Fibroblast of lung (primary cell): Measurements from ENCODE around the gene TICAM2.

ENCODE experiments used
- EZH2 ChIP-seq: IDR thresholded peaks from 2 replicates; pipeline ENCODE4 v1.5.1; 2012; ENCODE audit warnings: low read length, control low read depth, mild to moderate bottlenecking; ENCODE audit errors: missing control alignments
- TF ChIP-seq, protein P1 (sequence below), 2 donors: IDR thresholded peaks in 1 of 2; conservative IDR thresholded peaks in 1 of 2; 1 replicate in 1 of 2; 2 replicates in 1 of 2; pipeline ENCODE4 v1.5.1; 2011 to 2012; ENCODE audit warnings: low read length in 2 of 2, control low read depth in 1 of 2, inconsistent platforms in 1 of 2, low read depth in 1 of 2, mild to moderate bottlenecking in 1 of 2

DNA sequence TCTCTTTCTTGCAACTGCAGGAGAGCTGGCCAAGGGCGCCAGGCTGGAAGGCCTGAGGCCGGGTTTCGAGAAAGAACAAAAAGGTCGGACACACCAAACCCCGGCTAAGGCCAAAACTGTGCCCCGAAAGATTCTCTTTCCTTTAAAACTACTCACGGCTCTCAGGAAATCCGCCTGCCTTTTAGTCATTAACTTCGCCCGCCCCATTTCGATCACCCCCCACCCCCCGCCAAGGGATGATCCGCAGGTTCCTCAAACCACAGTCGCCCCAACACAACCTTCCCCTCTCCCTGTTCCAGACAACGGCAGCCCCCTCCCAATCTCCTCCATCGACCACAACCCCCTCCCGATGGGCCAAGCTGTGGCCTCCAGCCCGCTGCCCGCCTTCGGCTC is 58.2 kb downstream of the TICAM2 start:
- TF ChIP-seq, protein P1, sequence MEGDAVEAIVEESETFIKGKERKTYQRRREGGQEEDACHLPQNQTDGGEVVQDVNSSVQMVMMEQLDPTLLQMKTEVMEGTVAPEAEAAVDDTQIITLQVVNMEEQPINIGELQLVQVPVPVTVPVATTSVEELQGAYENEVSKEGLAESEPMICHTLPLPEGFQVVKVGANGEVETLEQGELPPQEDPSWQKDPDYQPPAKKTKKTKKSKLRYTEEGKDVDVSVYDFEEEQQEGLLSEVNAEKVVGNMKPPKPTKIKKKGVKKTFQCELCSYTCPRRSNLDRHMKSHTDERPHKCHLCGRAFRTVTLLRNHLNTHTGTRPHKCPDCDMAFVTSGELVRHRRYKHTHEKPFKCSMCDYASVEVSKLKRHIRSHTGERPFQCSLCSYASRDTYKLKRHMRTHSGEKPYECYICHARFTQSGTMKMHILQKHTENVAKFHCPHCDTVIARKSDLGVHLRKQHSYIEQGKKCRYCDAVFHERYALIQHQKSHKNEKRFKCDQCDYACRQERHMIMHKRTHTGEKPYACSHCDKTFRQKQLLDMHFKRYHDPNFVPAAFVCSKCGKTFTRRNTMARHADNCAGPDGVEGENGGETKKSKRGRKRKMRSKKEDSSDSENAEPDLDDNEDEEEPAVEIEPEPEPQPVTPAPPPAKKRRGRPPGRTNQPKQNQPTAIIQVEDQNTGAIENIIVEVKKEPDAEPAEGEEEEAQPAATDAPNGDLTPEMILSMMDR (conservative IDR thresholded peaks at IDR 0.05 in 1 of 2, IDR thresholded peaks at IDR 0.05 in 1 of 2; ENCODE audit: low read depth in 1 of 2, low read length in 2 of 2) = no peak
- no peak for TF ChIP-seq EZH2
